HG03442 (cell line): Measurements from ENCODE around the gene IQGAP1.

Experiments used
- ATAC-seq: cut with Tn5 transposase; IDR thresholded peaks from one replicate; pipeline ENCODE4 v1.9.1; 2021; ENCODE audit warnings: mild to moderate bottlenecking, moderate library complexity; ENCODE audit not compliant: unreplicated experiment

The IQGAP1 gene

GRCh38 chr15:90365414-90366055, 22.5 kb upstream of the IQGAP1 start:
- ATAC-seq = no peak

- no peak for ATAC-seq
Measured at GRCh38 chr15:90367576-90367975, 20.5 kb upstream of the IQGAP1 start.

- ATAC-seq = no peak
Measured at GRCh38 chr15:90375071-90375470, 13.0 kb upstream of the IQGAP1 start.

- ATAC-seq = no peak
Measured at GRCh38 chr15:90376789-90377188, 11.3 kb upstream of the IQGAP1 start.

GRCh38 chr15:90379263-90379662, 8.8 kb upstream of the IQGAP1 start:
- no peak for ATAC-seq

- ATAC-seq = no peak
Measured at GRCh38 chr15:90381515-90381914, 6.5 kb upstream of the IQGAP1 start.

GRCh38 chr15:90382320-90382719, 5.7 kb upstream of the IQGAP1 start:
- ATAC-seq = no peak

- no peak for ATAC-seq
Measured at GRCh38 chr15:90386221-90386620, 1.8 kb upstream of the IQGAP1 start.

GRCh38 chr15:90388462-90389380, 679 bp downstream of the IQGAP1 start:
- ATAC-seq = peak; percentile 46

- ATAC-seq = no peak
Measured at GRCh38 chr15:90389513-90389912, 1.5 kb downstream of the IQGAP1 start.

- no peak for ATAC-seq
Measured at GRCh38 chr15:90393040-90393439, 5.0 kb downstream of the IQGAP1 start.

GRCh38 chr15:90394074-90394473, 6.0 kb downstream of the IQGAP1 start:
- no peak for ATAC-seq

- no peak for ATAC-seq
Measured at GRCh38 chr15:90394748-90395442, 6.9 kb downstream of the IQGAP1 start.

- ATAC-seq = no peak
Measured at GRCh38 chr15:90396321-90396720, 8.3 kb downstream of the IQGAP1 start.

GRCh38 chr15:90400005-90400758, 12.1 kb downstream of the IQGAP1 start:
- ATAC-seq = no peak

GRCh38 chr15:90400759-90401314, 12.8 kb downstream of the IQGAP1 start:
- ATAC-seq = peak; percentile 100

GRCh38 chr15:90401495-90401894, 13.5 kb downstream of the IQGAP1 start:
- ATAC-seq = no peak

GRCh38 chr15:90402223-90402622, 14.2 kb downstream of the IQGAP1 start:
- ATAC-seq = no peak

GRCh38 chr15:90402767-90403166, 14.7 kb downstream of the IQGAP1 start:
- ATAC-seq = no peak

GRCh38 chr15:90405055-90405607, 17.1 kb downstream of the IQGAP1 start:
- ATAC-seq = no peak
